ENCODE data around the gene RANBP3.
A peak's percentile ranks its signal among the peaks of the same experiment; 100 is the strongest.

Gene RANBP3

DNA sequence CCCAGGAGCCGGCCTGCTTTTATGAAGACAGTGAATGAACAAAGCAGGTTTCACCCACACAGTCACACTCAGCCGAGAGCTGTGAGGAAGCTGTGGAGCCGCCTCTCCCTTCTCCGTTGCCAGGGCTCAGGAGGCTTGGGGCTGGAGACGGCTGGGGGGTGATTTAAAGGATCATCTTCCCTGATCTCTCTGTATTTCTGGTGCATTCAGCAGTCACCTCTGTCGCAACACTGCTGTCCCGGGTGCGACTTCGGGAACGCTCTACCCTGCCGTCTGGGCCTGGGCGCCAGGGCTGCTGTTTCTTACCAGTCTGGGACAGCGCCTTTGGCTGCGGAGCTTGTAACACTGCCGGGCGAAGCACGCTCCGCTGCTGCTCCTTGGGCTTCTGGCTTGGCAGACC is 45.8 kb downstream of the RANBP3 start:
- H3K27me3 ChIP-seq (ENCODE audit: low read depth, low read length), result no peaks in the 10 kb centered on the region
- peaks cover 43 to 61% of the 10 kb centered on the region in 2 donors for H3K36me3 ChIP-seq (ENCODE audit: control insufficient read depth in 1 of 2, insufficient read depth in 2 of 2, low read length in 2 of 2)
- H3K27ac ChIP-seq (ENCODE audit: low read length), result no peak overlapping the region

DNA sequence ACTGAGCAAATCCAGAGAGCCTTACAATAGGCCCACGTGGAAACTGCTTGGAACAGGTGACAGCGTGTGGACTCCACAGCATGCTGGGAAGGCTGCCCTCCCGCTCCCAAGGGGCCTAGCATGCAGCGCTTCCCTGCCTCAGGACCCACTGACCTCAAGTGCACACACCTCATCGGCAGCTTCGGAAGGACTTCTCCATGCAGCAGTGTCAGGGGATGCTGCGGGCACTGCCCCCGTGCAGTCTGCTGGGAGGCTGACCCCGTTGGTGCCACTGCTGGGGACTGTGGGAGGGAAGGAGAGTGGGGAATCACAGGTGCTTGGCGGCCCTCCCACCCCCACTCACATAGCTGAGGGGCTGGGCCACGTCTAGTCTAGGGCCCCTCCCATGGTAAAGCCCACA is 46.7 kb downstream of the RANBP3 start:
- no peak overlapping the region for H3K4me3 ChIP-seq (ENCODE audit: low read depth in 1 of 2, low read length in 2 of 2)
- H3K9me3 ChIP-seq (ENCODE audit: control insufficient read depth in 1 of 2, low read length in 2 of 2), result no peaks in the 10 kb centered on the region
- H3K27me3 ChIP-seq (ENCODE audit: low read depth, low read length), result no peaks in the 10 kb centered on the region
- peaks cover 3 to 71% of the 10 kb centered on the region in 2 donors for H3K4me1 ChIP-seq (ENCODE audit: control insufficient read depth in 1 of 2, insufficient read depth in 2 of 2, low read length in 2 of 2)
- H3K27ac ChIP-seq (ENCODE audit: low read length), result no peak overlapping the region
- H3K36me3 ChIP-seq (ENCODE audit: control insufficient read depth in 1 of 2, insufficient read depth in 2 of 2, low read length in 2 of 2), result peaks cover 47 to 65% of the 10 kb centered on the region in 2 donors

More for the DNA sequence above, 45.8 kb downstream of the RANBP3 start:
- H3K9me3 ChIP-seq (ENCODE audit: control insufficient read depth in 1 of 2, low read length in 2 of 2), result no peaks in the 10 kb centered on the region
- no peak overlapping the region for H3K4me3 ChIP-seq (ENCODE audit: low read depth in 1 of 2, low read length in 2 of 2)
- H3K4me1 ChIP-seq (ENCODE audit: control insufficient read depth in 1 of 2, insufficient read depth in 2 of 2, low read length in 2 of 2), result peaks cover 3 to 62% of the 10 kb centered on the region in 2 donors

DNA sequence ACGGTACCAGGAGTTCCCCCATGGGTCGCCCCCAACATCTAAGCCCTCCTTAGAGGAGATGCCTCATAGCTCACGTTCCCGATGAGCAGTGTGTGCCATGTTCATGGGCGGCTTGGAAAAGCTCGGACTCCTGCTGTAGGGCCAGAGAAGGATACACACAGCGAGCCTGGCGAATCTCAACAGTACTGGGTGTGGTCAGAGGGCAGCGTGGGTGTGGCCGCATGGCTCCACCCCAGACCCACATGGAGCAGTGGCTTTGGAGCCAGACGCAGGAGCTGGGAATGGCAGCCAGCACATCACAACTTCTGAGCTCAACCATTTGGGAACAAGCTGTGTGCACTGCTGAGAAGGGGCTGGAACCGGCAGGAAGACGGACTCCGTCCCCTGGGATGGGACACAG is 48.3 kb downstream of the RANBP3 start:
- peaks cover 54 to 74% of the 10 kb centered on the region in 2 donors for H3K36me3 ChIP-seq (ENCODE audit: control insufficient read depth in 1 of 2, insufficient read depth in 2 of 2, low read length in 2 of 2)
- H3K9me3 ChIP-seq (ENCODE audit: control insufficient read depth in 1 of 2, low read length in 2 of 2), result no peaks in the 10 kb centered on the region
- H3K4me1 ChIP-seq (ENCODE audit: control insufficient read depth in 1 of 2, insufficient read depth in 2 of 2, low read length in 2 of 2), result peaks cover 3 to 66% of the 10 kb centered on the region in 2 donors
- H3K27ac ChIP-seq (ENCODE audit: low read length), result no peak overlapping the region
- H3K4me3 ChIP-seq (ENCODE audit: low read depth in 1 of 2, low read length in 2 of 2), result no peak overlapping the region
- no peaks in the 10 kb centered on the region for H3K27me3 ChIP-seq (ENCODE audit: low read depth, low read length)

DNA sequence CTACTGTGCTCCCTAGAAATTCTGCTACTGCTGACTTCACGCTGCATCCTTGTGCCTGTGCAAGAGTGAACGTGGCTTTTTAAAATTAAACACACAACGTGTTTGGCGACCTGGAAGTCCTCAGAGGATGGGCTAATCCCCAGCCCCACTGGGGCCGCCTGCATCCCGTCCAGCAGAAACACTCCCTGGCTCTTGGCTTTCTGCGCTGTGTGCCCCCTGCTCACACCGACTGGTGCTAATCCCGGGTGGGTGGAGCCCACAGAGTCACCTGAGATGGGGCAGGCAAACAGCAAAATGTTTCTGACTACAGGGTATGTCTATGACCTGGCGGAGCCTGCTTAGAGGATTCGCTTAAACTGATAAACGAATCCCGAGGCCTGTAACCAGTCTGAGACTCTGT is 48.8 kb downstream of the RANBP3 start:
- peaks cover 58 to 78% of the 10 kb centered on the region in 2 donors for H3K36me3 ChIP-seq (ENCODE audit: control insufficient read depth in 1 of 2, insufficient read depth in 2 of 2, low read length in 2 of 2)
- no peaks in the 10 kb centered on the region for H3K27me3 ChIP-seq (ENCODE audit: low read depth, low read length)
- no peak overlapping the region for H3K27ac ChIP-seq (ENCODE audit: low read length)
- no peak overlapping the region for H3K4me3 ChIP-seq (ENCODE audit: low read depth in 1 of 2, low read length in 2 of 2)
- peaks cover 3 to 64% of the 10 kb centered on the region in 2 donors for H3K4me1 ChIP-seq (ENCODE audit: control insufficient read depth in 1 of 2, insufficient read depth in 2 of 2, low read length in 2 of 2)
- H3K9me3 ChIP-seq (ENCODE audit: control insufficient read depth in 1 of 2, low read length in 2 of 2), result no peaks in the 10 kb centered on the region

DNA sequence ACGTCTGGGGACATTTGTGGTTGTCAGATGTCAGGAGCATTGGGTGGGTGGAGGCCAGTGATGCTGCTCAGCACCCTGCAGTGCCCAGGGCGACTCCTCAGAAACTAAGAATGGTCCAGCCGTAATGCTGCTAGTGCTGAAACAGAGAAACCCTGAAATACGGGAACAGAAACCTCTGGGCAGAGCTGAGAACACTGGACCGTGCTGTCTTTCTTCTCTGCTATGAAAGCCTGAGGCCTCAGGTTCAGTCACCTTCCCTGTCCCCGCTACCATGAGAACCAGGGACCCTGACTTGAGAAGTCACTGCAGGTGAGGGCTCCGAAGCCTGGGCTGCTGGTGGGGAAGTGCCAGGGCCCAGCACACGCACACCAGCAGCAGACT is 50.5 kb downstream of the RANBP3 start:
- Histone ChIP-seq H3K36me3 (ENCODE audit: control insufficient read depth in 1 of 2, insufficient read depth in 2 of 2, low read length in 2 of 2) (peaks cover 65 to 86% of the 10 kb centered on the region in 2 donors), H3K27me3 (ENCODE audit: low read depth, low read length) (no peaks in the 10 kb centered on the region), H3K4me3 (ENCODE audit: low read depth in 1 of 2, low read length in 2 of 2) (no peak overlapping the region), H3K4me1 (ENCODE audit: control insufficient read depth in 1 of 2, insufficient read depth in 2 of 2, low read length in 2 of 2) (peaks cover 0 to 47% of the 10 kb centered on the region in 2 donors), H3K9me3 (ENCODE audit: control insufficient read depth in 1 of 2, low read length in 2 of 2) (no peaks in the 10 kb centered on the region), H3K27ac (ENCODE audit: low read length) (peak overlapping the region; percentile 80)

DNA sequence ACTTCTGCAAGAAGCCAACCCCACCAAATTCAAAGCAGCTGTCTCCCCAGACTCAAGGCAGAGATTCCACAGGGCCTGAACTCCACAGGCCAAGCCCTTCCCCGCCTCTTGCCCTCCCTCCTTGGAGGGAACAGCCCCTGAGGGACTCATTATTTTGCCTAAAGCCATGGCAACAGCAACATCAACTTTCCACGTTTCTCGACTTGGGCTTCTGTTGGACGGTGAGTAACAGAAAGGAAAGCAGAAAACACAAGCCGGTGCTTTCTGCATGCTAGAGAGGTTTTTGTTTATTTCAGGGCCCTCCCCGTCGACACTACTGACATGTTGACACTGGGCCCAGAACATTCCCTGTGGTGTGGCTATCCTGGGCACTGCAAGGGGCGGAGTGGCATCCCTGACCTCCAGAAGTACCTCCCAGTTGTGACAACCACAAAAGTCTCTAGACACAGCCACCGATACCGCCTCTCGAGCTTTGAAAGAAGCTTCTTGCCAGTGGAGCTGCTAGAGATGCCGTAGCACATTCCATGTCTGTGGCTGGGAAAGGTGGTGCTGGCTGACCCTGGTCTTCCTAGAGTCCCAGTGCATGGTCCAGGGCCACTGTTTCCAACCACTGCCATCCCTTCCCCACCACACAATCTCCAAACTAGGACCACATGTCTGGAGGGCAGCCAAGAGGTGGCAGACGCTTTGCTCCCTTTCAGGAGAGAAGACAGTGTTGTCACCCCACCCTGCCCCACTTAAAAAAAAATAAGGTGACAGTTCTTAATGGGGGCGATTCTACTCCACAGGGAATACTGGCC is 51.1 kb downstream of the RANBP3 start:
- Histone ChIP-seq H3K9me3 (ENCODE audit: control insufficient read depth in 1 of 2, low read length in 2 of 2) (no peaks in the 10 kb centered on the region), H3K4me1 (ENCODE audit: control insufficient read depth in 1 of 2, insufficient read depth in 2 of 2, low read length in 2 of 2) (peaks cover 0 to 42% of the 10 kb centered on the region in 2 donors), H3K27ac (ENCODE audit: low read length) (peak overlapping the region; percentile 80), H3K4me3 (ENCODE audit: low read depth in 1 of 2, low read length in 2 of 2) (peak overlapping the region in 1 of 2 donors; percentile 14), H3K27me3 (ENCODE audit: low read depth, low read length) (no peaks in the 10 kb centered on the region), H3K36me3 (ENCODE audit: control insufficient read depth in 1 of 2, insufficient read depth in 2 of 2, low read length in 2 of 2) (peaks cover 68 to 86% of the 10 kb centered on the region in 2 donors)

DNA sequence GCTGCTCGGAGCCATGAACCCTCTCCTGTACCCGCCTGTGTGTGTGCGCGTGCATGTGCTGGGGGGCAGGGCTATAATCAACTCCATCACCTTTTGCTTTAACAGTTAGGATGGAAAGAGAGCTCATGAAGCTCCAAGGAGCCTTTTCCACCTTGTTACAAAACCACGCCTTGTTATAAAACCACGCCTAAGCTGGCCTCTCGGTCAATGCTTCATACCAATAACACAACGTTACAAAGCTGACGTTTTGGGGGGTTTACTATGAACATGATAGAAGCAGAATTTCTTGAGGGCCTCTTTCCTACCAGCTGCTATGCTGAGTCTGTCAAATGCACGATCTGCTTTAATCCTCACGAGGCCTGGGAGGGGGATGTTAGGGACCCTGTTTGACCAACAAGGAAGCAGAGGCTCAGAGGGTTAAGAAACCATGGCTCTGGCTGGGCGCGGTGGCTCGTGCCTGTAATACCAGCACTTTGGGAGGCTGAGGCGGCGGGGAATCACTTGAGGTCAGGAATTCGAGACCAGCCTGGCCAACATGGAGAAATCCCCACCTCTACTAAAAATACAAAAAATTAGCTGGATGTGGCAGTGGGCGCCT is 52.0 kb downstream of the RANBP3 start:
- no peaks in the 10 kb centered on the region for H3K27me3 ChIP-seq (ENCODE audit: low read depth, low read length)
- peaks cover 0 to 34% of the 10 kb centered on the region in 2 donors for H3K4me1 ChIP-seq (ENCODE audit: control insufficient read depth in 1 of 2, insufficient read depth in 2 of 2, low read length in 2 of 2)
- H3K9me3 ChIP-seq (ENCODE audit: control insufficient read depth in 1 of 2, low read length in 2 of 2), result no peaks in the 10 kb centered on the region
- no peak overlapping the region for H3K4me3 ChIP-seq (ENCODE audit: low read depth in 1 of 2, low read length in 2 of 2)
- peak overlapping the region; percentile 80 for H3K27ac ChIP-seq (ENCODE audit: low read length)
- peaks cover 67 to 89% of the 10 kb centered on the region in 2 donors for H3K36me3 ChIP-seq (ENCODE audit: control insufficient read depth in 1 of 2, insufficient read depth in 2 of 2, low read length in 2 of 2)

DNA sequence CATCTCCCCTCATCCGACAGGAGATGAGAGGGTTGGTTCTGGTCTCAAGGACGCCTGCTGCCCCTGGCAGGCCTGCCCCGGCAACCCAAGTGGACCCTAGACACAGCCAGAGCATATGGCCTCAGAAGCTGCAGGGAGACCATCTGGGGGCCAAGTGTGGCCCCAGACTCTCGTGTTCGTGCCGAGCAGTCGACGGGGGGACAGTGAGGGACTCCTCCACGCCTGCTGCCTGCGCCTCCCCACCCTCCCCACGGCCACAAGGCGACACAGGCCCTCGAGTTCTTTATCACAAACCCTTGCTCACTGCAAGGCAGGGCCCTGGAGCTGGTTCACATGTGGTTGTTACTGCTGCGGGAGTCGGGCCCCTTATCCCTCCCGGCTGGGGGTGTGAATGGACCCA is 54.6 kb downstream of the RANBP3 start:
- peaks cover 45 to 90% of the 10 kb centered on the region in 2 donors for H3K36me3 ChIP-seq (ENCODE audit: control insufficient read depth in 1 of 2, insufficient read depth in 2 of 2, low read length in 2 of 2)
- H3K4me3 ChIP-seq (ENCODE audit: low read depth in 1 of 2, low read length in 2 of 2), result no peak overlapping the region
- H3K4me1 ChIP-seq (ENCODE audit: control insufficient read depth in 1 of 2, insufficient read depth in 2 of 2, low read length in 2 of 2), result peaks cover 0 to 32% of the 10 kb centered on the region in 2 donors
- no peak overlapping the region for H3K27ac ChIP-seq (ENCODE audit: low read length)
- no peaks in the 10 kb centered on the region for H3K9me3 ChIP-seq (ENCODE audit: control insufficient read depth in 1 of 2, low read length in 2 of 2)
- no peaks in the 10 kb centered on the region for H3K27me3 ChIP-seq (ENCODE audit: low read depth, low read length)

DNA sequence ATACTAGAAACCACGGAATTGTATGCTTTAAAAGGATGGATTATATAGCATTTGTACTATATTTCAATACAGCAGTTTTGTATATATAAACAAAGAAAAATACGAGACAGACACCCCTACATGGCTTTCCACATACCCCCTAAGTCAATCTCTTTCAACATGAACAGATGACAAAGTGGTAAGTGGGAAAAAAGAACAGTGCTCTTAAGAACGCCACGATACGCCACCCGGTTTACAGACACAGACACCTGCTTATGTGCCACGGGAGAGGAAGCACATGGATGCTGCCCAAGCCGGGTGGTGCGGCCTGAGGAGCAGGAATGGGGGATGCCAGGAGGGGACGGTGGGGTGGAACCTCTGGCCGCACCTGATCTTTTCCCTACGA is 55.8 kb downstream of the RANBP3 start:
- no peaks in the 10 kb centered on the region for H3K27me3 ChIP-seq (ENCODE audit: low read depth, low read length)
- no peak overlapping the region for H3K4me3 ChIP-seq (ENCODE audit: low read depth in 1 of 2, low read length in 2 of 2)
- H3K9me3 ChIP-seq (ENCODE audit: control insufficient read depth in 1 of 2, low read length in 2 of 2), result no peaks in the 10 kb centered on the region
- H3K36me3 ChIP-seq (ENCODE audit: control insufficient read depth in 1 of 2, insufficient read depth in 2 of 2, low read length in 2 of 2), result peaks cover 36 to 91% of the 10 kb centered on the region in 2 donors
- H3K27ac ChIP-seq (ENCODE audit: low read length), result no peak overlapping the region
- peaks cover 0 to 20% of the 10 kb centered on the region in 2 donors for H3K4me1 ChIP-seq (ENCODE audit: control insufficient read depth in 1 of 2, insufficient read depth in 2 of 2, low read length in 2 of 2)

DNA sequence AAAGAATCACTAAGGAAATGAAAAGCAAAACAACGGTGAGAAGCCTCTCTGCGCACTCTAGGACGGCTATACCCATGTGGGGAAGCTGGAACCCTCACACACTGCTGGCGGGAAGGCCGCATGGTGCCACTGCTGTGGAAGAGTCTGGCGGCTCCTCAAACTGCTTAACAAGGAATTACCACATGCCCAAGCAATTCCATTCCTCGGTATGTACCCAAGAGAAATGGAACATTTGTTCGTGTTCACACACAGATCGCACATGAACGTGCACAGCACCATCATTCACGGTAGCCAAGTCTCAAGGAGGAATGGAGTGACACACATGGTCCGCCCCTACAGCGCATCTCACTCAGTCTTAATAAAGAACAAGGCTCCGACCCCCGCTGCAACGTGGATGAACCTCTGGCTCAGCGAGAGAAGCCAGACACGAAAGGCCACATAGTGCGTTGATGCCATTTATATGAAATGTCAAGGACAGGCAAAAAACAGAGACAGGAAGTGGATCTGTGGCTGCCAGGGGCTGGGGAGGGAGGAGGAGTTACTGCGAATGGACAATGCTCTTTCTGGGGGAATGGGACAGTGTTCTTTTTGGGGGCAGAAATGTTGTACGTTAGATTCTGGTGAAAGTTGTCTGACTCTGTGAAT is 56.3 kb downstream of the RANBP3 start:
- peaks cover 37 to 91% of the 10 kb centered on the region in 2 donors for H3K36me3 ChIP-seq (ENCODE audit: control insufficient read depth in 1 of 2, insufficient read depth in 2 of 2, low read length in 2 of 2)

DNA sequence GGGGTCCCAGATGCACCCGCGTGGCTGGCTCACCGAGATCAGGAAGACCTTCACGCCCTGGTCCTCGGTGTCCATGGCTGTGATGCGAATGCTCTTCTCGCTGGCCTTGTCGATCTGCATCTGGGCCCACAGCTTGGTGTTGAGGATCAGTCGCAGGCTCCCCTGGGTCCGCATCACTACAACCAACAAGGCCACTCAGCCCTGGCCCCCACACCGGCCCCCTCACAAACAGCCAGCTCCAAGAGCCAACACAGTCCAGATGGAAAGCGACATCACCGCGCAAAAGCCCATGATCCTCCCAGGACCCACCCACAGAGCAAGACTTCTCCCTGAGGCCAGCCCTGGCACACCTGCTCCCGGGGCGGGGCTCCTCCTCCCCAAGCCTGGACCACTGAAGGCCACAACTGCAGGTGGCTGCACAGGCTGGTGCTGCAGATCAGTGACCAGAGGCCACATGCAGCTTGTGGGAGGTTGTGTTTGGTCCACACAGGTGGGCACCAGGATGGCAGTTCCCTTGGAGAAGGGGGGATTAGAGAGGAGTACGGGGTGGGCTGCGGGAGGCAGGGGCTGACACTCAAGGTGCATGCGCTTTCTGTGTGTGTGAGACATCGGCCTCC is 59.4 kb downstream of the RANBP3 start:
- peaks cover 22 to 73% of the 10 kb centered on the region in 2 donors for H3K36me3 ChIP-seq (ENCODE audit: control insufficient read depth in 1 of 2, insufficient read depth in 2 of 2, low read length in 2 of 2)
- peaks cover 0 to 10% of the 10 kb centered on the region in 2 donors for H3K4me1 ChIP-seq (ENCODE audit: control insufficient read depth in 1 of 2, insufficient read depth in 2 of 2, low read length in 2 of 2)
- H3K27me3 ChIP-seq (ENCODE audit: low read depth, low read length), result no peaks in the 10 kb centered on the region
- no peak overlapping the region for H3K27ac ChIP-seq (ENCODE audit: low read length)
- no peak overlapping the region for H3K4me3 ChIP-seq (ENCODE audit: low read depth in 1 of 2, low read length in 2 of 2)
- H3K9me3 ChIP-seq (ENCODE audit: control insufficient read depth in 1 of 2, low read length in 2 of 2), result no peaks in the 10 kb centered on the region

More for the DNA sequence above, 56.3 kb downstream of the RANBP3 start:
- Histone ChIP-seq H3K27ac (ENCODE audit: low read length) (no peak overlapping the region), H3K27me3 (ENCODE audit: low read depth, low read length) (no peaks in the 10 kb centered on the region), H3K9me3 (ENCODE audit: control insufficient read depth in 1 of 2, low read length in 2 of 2) (no peaks in the 10 kb centered on the region), H3K4me1 (ENCODE audit: control insufficient read depth in 1 of 2, insufficient read depth in 2 of 2, low read length in 2 of 2) (peaks cover 0 to 15% of the 10 kb centered on the region in 2 donors), H3K4me3 (ENCODE audit: low read depth in 1 of 2, low read length in 2 of 2) (no peak overlapping the region)

Measured in muscle layer of duodenum (tissue), 2 donors.